Neural cell (in vitro differentiated cells): ENCODE measurements around the gene IL5RA. TPM values are rescaled to one million over a fixed set of nuclear protein-coding genes. Genes with fewer than 3 reads are reported as not detected.

Experiments used
- H2AFZ ChIP-seq: fragments of 200-600, 300-800 bp; sonication (generic), shearing (Covaris generic); 2 replicates; pipeline ENCODE4 v1.6.0; 2014; ENCODE audit warnings: low read depth, mild to moderate bottlenecking, antibody characterized with exemption, low read length, moderate library complexity
- H3F3A ChIP-seq: fragments of 200-600 bp; shearing (Covaris generic); 2 replicates; pipeline ENCODE4 v1.6.1; 2016; ENCODE audit warnings: mild to moderate bottlenecking, moderate library complexity, mixed read lengths, antibody characterized with exemption, low read length; ENCODE audit not compliant: insufficient read depth, poor library complexity, severe bottlenecking
- H3K27ac ChIP-seq: fragments of 200-600, 300-800 bp; sonication (generic), shearing (Covaris generic); 2 replicates; pipeline ENCODE4 v1.5.1; 2014; ENCODE audit warnings: mild to moderate bottlenecking, low read length, moderate library complexity
- H3K27me3 ChIP-seq: fragments of 300-800, 200-600 bp; sonication (generic), shearing (Covaris generic); 2 replicates; pipeline ENCODE4 v1.6.0; 2014; ENCODE audit warnings: mild to moderate bottlenecking, low read depth, low read length, moderate library complexity; ENCODE audit not compliant: insufficient read depth
- H3K36me3 ChIP-seq: fragments of 300-800, 200-600 bp; sonication (generic), shearing (Covaris generic); 2 replicates; pipeline ENCODE4 v1.5.1; 2014; ENCODE audit warnings: mild to moderate bottlenecking, antibody characterized with exemption, low read length, moderate library complexity; ENCODE audit not compliant: insufficient read depth
- H3K4me2 ChIP-seq: fragments of 300-800, 200-600 bp; sonication (generic), shearing (Covaris generic); 2 replicates; pipeline ENCODE4 v1.6.0; 2014; ENCODE audit warnings: mild to moderate bottlenecking, low read length
- H3K4me3 ChIP-seq: fragments of 300-800, 200-600 bp; sonication (generic), shearing (Covaris generic); 2 replicates; pipeline ENCODE4 v1.5.1; 2014; ENCODE audit warnings: mild to moderate bottlenecking, low read length, moderate library complexity
- H3K79me2 ChIP-seq: fragments of 200-600 bp; shearing (Covaris generic); replicated peaks from 2 replicates; pipeline ENCODE4 v1.6.0; 2014; ENCODE audit warnings: mild to moderate bottlenecking, low read length, moderate library complexity; ENCODE audit not compliant: insufficient read depth
- H3K9ac ChIP-seq: fragments of 300-800, 200-600 bp; sonication (generic), shearing (Covaris generic); 2 replicates; pipeline ENCODE4 v1.6.1; 2016; ENCODE audit warnings: mild to moderate bottlenecking, low read length, mixed read lengths
- H3K9me2 ChIP-seq: fragments of 200-600 bp; shearing (Covaris generic); 2 replicates; pipeline ENCODE4 v1.6.1; 2016; ENCODE audit warnings: mild to moderate bottlenecking, low read length, mixed read lengths; ENCODE audit not compliant: insufficient read depth
- H3K9me3 ChIP-seq: fragments of 200-600, 300-800 bp; sonication (generic), shearing (Covaris generic); 2 replicates; pipeline ENCODE4 v1.6.1; 2016; ENCODE audit warnings: mild to moderate bottlenecking, mixed run types, low read length, moderate library complexity, mixed read lengths
- H4K20me1 ChIP-seq: fragments of 200-600 bp; shearing (Covaris generic); 2 replicates; pipeline ENCODE4 v1.6.1; 2016; ENCODE audit warnings: mild to moderate bottlenecking, mixed run types; ENCODE audit not compliant: insufficient read depth
- EP300 ChIP-seq: fragments of 450-650 bp; conservative IDR thresholded peaks from 2 replicates; pipeline ENCODE4 v1.6.1; 2014; ENCODE audit warnings: antibody characterized with exemption, mild to moderate bottlenecking, moderate library complexity; ENCODE audit not compliant: poor library complexity, severe bottlenecking
- EZH2 ChIP-seq: fragments of 200-600, 300-800 bp; shearing (Covaris generic), sonication (generic); IDR thresholded peaks from 2 replicates; pipeline ENCODE4 v1.6.1; 2014; ENCODE audit warnings: antibody characterized with exemption, low read length, borderline replicate concordance, mild to moderate bottlenecking; ENCODE audit not compliant: insufficient read depth, poor library complexity, severe bottlenecking
- MXI1 ChIP-seq: fragments of 450-650 bp; conservative IDR thresholded peaks from 2 replicates; pipeline ENCODE4 v1.6.1; 2014; ENCODE audit warnings: antibody characterized with exemption, mild to moderate bottlenecking; ENCODE audit not compliant: poor library complexity, severe bottlenecking
- POLR2AphosphoS5 ChIP-seq: IDR thresholded peaks from 2 replicates; pipeline ENCODE4 v1.6.1; 2012
- RAD21 ChIP-seq: fragments of 450-650 bp; conservative IDR thresholded peaks from 2 replicates; pipeline ENCODE4 v1.6.1; 2014; ENCODE audit warnings: antibody characterized with exemption, mild to moderate bottlenecking, moderate library complexity
- SMC3 ChIP-seq: fragments of 450-650 bp; conservative IDR thresholded peaks from 2 replicates; pipeline ENCODE4 v1.6.1; 2014; ENCODE audit warnings: antibody characterized with exemption, mild to moderate bottlenecking, moderate library complexity; ENCODE audit not compliant: poor library complexity
- TAF1 ChIP-seq: IDR thresholded peaks from 2 replicates; pipeline ENCODE4 v1.6.1; 2012; ENCODE audit warnings: low read depth
- polyA plus RNA-seq: library from polyadenylated mRNA; depleted of rRNA; stranded (reverse); fragments of >200 nt; gene quantifications from 2 replicates; pipeline ENCODE4 v1.2.3, GENCODE V29; 2014
- TF ChIP-seq, protein P1 (sequence below): fragments of 450-650 bp; IDR thresholded peaks from 2 replicates; pipeline ENCODE4 v1.5.1; 2014; ENCODE audit warnings: antibody characterized with exemption, mild to moderate bottlenecking, moderate library complexity; ENCODE audit not compliant: poor library complexity, severe bottlenecking
- TF ChIP-seq, protein P2 (sequence below): IDR thresholded peaks from 2 replicates; pipeline ENCODE4 v1.6.1; 2012; ENCODE audit warnings: borderline replicate concordance

IL5RA gene
- polyA plus RNA-seq, 1 donor from 2014 or later = 0.10 TPM

DNA sequence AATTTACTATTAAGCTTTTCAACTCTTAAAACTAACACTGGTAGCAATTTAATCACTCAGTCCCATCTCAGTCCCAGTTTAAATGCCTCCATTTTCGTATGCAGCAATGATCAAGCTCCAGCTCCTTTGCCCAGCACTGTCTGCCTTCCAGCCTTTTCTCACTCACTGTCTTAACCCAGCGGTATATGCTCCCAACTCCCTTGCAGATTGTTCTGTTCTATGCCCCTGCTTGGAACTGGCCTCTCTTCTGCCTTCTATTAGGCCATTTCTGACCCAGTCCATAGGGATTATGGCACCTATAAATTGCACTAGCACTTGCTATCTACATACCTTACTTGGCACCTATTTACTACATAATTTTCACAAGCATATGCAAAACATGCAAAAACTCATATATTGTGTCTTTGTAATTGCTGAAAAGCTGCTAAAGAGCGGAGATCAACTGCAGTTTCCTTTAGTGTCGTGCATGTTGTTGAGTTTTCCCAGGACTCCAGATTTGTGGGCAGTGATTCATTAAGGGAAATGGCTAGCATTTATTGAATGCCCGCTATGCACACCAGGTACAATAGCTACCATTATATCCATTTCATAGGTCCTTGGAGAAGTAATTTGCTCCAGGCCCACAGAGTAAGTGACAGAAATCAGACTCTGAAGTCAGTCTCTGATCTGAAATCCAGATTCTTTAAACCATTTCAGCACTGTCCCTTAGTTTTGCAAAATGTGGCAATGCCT lies 44.9 kb upstream of the IL5RA start:
- Histone ChIP-seq H3K27ac (no peak overlapping the region), H3K79me2 (no peaks in the 10 kb centered on the region), H3K4me3 (no peak overlapping the region), H3K4me2 (no peak overlapping the region), H3K9ac (no peak overlapping the region), H3F3A (no peaks in the 10 kb centered on the region), H3K9me3 (no peaks in the 10 kb centered on the region), H4K20me1 (no peaks in the 10 kb centered on the region), H2AFZ (no peak overlapping the region), H3K27me3 (no peaks in the 10 kb centered on the region), H3K9me2 (no peaks in the 10 kb centered on the region), H3K36me3 (peaks cover 5% of the 10 kb centered on the region)
- TF ChIP-seq, protein P1, sequence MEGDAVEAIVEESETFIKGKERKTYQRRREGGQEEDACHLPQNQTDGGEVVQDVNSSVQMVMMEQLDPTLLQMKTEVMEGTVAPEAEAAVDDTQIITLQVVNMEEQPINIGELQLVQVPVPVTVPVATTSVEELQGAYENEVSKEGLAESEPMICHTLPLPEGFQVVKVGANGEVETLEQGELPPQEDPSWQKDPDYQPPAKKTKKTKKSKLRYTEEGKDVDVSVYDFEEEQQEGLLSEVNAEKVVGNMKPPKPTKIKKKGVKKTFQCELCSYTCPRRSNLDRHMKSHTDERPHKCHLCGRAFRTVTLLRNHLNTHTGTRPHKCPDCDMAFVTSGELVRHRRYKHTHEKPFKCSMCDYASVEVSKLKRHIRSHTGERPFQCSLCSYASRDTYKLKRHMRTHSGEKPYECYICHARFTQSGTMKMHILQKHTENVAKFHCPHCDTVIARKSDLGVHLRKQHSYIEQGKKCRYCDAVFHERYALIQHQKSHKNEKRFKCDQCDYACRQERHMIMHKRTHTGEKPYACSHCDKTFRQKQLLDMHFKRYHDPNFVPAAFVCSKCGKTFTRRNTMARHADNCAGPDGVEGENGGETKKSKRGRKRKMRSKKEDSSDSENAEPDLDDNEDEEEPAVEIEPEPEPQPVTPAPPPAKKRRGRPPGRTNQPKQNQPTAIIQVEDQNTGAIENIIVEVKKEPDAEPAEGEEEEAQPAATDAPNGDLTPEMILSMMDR = no peak
- TF ChIP-seq RAD21 (no peak), POLR2AphosphoS5 (no peak), MXI1 (no peak), EZH2 (no peak), EP300 (no peak), SMC3 (no peak), TAF1 (no peak)
- TF ChIP-seq, protein P2, sequence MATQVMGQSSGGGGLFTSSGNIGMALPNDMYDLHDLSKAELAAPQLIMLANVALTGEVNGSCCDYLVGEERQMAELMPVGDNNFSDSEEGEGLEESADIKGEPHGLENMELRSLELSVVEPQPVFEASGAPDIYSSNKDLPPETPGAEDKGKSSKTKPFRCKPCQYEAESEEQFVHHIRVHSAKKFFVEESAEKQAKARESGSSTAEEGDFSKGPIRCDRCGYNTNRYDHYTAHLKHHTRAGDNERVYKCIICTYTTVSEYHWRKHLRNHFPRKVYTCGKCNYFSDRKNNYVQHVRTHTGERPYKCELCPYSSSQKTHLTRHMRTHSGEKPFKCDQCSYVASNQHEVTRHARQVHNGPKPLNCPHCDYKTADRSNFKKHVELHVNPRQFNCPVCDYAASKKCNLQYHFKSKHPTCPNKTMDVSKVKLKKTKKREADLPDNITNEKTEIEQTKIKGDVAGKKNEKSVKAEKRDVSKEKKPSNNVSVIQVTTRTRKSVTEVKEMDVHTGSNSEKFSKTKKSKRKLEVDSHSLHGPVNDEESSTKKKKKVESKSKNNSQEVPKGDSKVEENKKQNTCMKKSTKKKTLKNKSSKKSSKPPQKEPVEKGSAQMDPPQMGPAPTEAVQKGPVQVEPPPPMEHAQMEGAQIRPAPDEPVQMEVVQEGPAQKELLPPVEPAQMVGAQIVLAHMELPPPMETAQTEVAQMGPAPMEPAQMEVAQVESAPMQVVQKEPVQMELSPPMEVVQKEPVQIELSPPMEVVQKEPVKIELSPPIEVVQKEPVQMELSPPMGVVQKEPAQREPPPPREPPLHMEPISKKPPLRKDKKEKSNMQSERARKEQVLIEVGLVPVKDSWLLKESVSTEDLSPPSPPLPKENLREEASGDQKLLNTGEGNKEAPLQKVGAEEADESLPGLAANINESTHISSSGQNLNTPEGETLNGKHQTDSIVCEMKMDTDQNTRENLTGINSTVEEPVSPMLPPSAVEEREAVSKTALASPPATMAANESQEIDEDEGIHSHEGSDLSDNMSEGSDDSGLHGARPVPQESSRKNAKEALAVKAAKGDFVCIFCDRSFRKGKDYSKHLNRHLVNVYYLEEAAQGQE = no peak

GRCh38 chr3:3151513-3151912 lies 41.3 kb upstream of the IL5RA start:
- H3K9ac ChIP-seq = no peak overlapping the region
- H3F3A ChIP-seq = no peaks in the 10 kb centered on the region
- no peaks in the 10 kb centered on the region for H4K20me1 ChIP-seq
- no peaks in the 10 kb centered on the region for H3K9me2 ChIP-seq
- peaks cover 5% of the 10 kb centered on the region for H3K36me3 ChIP-seq
- TF ChIP-seq, protein P2 = no peak
- TF ChIP-seq TAF1 (no peak), RAD21 (no peak), EP300 (no peak), MXI1 (no peak), EZH2 (no peak), POLR2AphosphoS5 (no peak), SMC3 (no peak)
- TF ChIP-seq, protein P1 = no peak
- no peak overlapping the region for H3K4me3 ChIP-seq
- H3K4me2 ChIP-seq = no peak overlapping the region
- no peak overlapping the region for H2AFZ ChIP-seq
- H3K27ac ChIP-seq = no peak overlapping the region
- no peaks in the 10 kb centered on the region for H3K27me3 ChIP-seq
- H3K9me3 ChIP-seq = no peaks in the 10 kb centered on the region
- no peaks in the 10 kb centered on the region for H3K79me2 ChIP-seq
